ENCODE measurements around the gene SH3PXD2A.

SH3PXD2A gene

GRCh38 chr10:103646304-103646703 is 209.1 kb downstream of the SH3PXD2A start:
- H3K4me3 ChIP-seq (ENCODE audit: low read depth, low read length): no peak overlapping the region
- DNase-seq (ENCODE audit: low read depth, low spot score): no peak
- in situ Hi-C loops (cut with HindIII; ENCODE audit: low sequenced_read_pairs): no loop called here
- TF ChIP-seq, protein P1, sequence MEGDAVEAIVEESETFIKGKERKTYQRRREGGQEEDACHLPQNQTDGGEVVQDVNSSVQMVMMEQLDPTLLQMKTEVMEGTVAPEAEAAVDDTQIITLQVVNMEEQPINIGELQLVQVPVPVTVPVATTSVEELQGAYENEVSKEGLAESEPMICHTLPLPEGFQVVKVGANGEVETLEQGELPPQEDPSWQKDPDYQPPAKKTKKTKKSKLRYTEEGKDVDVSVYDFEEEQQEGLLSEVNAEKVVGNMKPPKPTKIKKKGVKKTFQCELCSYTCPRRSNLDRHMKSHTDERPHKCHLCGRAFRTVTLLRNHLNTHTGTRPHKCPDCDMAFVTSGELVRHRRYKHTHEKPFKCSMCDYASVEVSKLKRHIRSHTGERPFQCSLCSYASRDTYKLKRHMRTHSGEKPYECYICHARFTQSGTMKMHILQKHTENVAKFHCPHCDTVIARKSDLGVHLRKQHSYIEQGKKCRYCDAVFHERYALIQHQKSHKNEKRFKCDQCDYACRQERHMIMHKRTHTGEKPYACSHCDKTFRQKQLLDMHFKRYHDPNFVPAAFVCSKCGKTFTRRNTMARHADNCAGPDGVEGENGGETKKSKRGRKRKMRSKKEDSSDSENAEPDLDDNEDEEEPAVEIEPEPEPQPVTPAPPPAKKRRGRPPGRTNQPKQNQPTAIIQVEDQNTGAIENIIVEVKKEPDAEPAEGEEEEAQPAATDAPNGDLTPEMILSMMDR (IDR thresholded peaks at IDR 0.05; ENCODE audit: low read depth, low read length): no peak

GRCh38 chr10:103645141-103646054 is 210.0 kb downstream of the SH3PXD2A start:
- in situ Hi-C loops (cut with HindIII; ENCODE audit: low sequenced_read_pairs): no loop called here
- no peak overlapping the region for H3K4me3 ChIP-seq (ENCODE audit: low read depth, low read length)
- DNase-seq (ENCODE audit: low read depth, low spot score): peak; percentile 86

DNA sequence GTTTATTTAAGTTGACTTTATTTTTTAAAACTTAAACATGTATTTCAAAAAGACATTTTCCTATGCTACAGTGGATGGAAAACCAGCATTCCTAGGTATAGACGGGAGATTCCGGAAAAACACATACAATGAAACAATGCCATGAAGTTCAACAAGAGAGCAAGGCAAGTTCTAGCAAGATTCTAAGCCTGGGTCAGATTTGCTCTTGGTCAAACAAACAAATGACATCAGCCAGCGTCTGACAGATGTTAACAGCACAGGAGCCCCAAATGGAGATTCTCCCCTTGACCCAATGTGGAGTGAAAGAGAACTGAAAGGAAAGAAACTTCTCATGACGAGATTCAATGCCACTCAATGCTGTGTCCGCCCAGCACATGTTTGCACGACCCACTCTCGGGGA is 212.0 kb downstream of the SH3PXD2A start:
- TF ChIP-seq, protein P1 (IDR thresholded peaks at IDR 0.05; ENCODE audit: low read depth, low read length): no peak
- no peak overlapping the region for H3K4me3 ChIP-seq (ENCODE audit: low read depth, low read length)
- DNase-seq (ENCODE audit: low read depth, low spot score): no peak
- in situ Hi-C loops (cut with HindIII; ENCODE audit: low sequenced_read_pairs): no loop called here

More at GRCh38 chr10:103645141-103646054, 210.0 kb downstream of the SH3PXD2A start:
- TF ChIP-seq, protein P1 (IDR thresholded peaks at IDR 0.05; ENCODE audit: low read depth, low read length): no peak

DNA sequence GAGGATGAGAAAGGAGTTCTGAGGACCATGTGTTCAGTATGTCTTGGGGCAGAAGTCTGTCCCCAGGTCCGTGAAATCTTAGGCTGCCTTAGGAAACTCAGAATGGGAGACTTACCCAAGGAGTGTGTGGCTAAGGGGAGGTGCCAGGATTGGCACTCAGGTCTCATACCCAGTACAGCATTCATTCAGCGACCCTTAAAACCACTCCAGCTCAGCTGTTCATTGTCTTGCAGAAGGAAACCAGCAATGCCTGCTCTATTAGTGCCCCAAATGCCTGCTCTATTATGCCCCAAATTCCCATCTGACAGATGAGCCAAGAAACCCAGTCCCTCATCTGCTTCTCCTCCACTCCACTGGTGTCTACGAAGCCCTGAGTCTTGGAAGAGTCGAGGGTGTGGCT is 214.1 kb downstream of the SH3PXD2A start:
- TF ChIP-seq, protein P1 (IDR thresholded peaks at IDR 0.05; ENCODE audit: low read depth, low read length): no peak
- H3K4me3 ChIP-seq (ENCODE audit: low read depth, low read length): no peak overlapping the region
- no peak for DNase-seq (ENCODE audit: low read depth, low spot score)
- in situ Hi-C loops (cut with HindIII; ENCODE audit: low sequenced_read_pairs): no loop called here

- TF ChIP-seq, protein P1 (IDR thresholded peaks at IDR 0.05; ENCODE audit: low read depth, low read length): no peak
- no peak for DNase-seq (ENCODE audit: low read depth, low spot score)
- in situ Hi-C loops (cut with HindIII; ENCODE audit: low sequenced_read_pairs): no loop called here
- no peak overlapping the region for H3K4me3 ChIP-seq (ENCODE audit: low read depth, low read length)
These were observed 214.8 kb downstream of the SH3PXD2A start for GRCh38 chr10:103640436-103641181.

GRCh38 chr10:103638948-103639347 is 216.4 kb downstream of the SH3PXD2A start:
- TF ChIP-seq, protein P1 (IDR thresholded peaks at IDR 0.05; ENCODE audit: low read depth, low read length): no peak
- in situ Hi-C loops (cut with HindIII; ENCODE audit: low sequenced_read_pairs): no loop called here
- H3K4me3 ChIP-seq (ENCODE audit: low read depth, low read length): no peak overlapping the region
- no peak for DNase-seq (ENCODE audit: low read depth, low spot score)
